ENCODE measurements around the gene ARL6IP4. TPM values are rescaled to one million over a fixed set of nuclear protein-coding genes. Genes with fewer than 3 reads are reported as not detected.

Gene ARL6IP4
- total RNA-seq, 1 experiment from 2014 or later: 132 TPM

DNA sequence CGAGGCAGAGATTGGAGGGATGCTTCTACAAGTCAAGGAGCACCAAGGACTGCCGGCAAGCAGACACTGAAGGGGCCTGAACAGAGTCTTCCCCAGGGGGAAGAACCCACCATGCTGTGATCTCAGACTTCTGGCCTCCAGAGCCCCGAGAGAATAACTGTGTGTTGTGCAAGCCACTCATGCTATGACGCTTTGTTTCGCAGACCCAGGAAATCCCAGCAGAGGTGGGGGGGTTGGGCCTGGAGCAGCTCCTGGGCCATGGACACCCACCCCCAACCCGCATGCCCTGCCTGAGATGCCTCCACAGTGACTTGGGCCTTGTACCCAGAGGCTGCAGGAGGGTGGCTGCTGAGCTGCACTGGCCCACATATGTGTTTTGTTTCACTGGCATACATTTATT lies 31.2 kb downstream of the ARL6IP4 start:
- WGBS (ENCODE audit: extremely low coverage, insufficient read length, low lambda C conversion rate): no CpG with 5 or more reads among the region's 6 CpGs
- H3K27ac Mint-ChIP-seq: no peak overlapping the region

More for the DNA sequence above, 31.2 kb downstream of the ARL6IP4 start:
- no peak overlapping the region for H3K4me3 Mint-ChIP-seq
- H3K79me1 ChIP-seq (ENCODE audit: insufficient read depth, low read depth, low read length, poor library complexity, severe bottlenecking): no peaks in the 10 kb centered on the region
- no peaks in the 10 kb centered on the region; a peak in 1 of 7 replicates for H3K36me3 Mint-ChIP-seq (ENCODE audit: insufficient read depth in 1 of 3, low read depth in 3 of 3)
- H3K9me3 Mint-ChIP-seq: no peaks in the 10 kb centered on the region
- H2BK15ac ChIP-seq (ENCODE audit: low read depth, low read length): no peak overlapping the region
- no peak overlapping the region for H2BK5ac ChIP-seq (ENCODE audit: insufficient read length, low read length)
- no peak overlapping the region for H3K23ac ChIP-seq (ENCODE audit: insufficient read length, low read depth, low read length)
- H4K8ac ChIP-seq (replicated peaks; ENCODE audit: insufficient read length, low read depth, low read length): no peak overlapping the region
- H3K18ac ChIP-seq (ENCODE audit: insufficient read length, low read depth, low read length): no peak overlapping the region
- H3K27ac ChIP-seq (ENCODE audit: insufficient read length, low read depth, low read length): no peak overlapping the region
- H2BK120ac ChIP-seq (ENCODE audit: low read depth, low read length, poor library complexity, severe bottlenecking): no peak overlapping the region
- H3K4ac ChIP-seq (ENCODE audit: low read depth, low read length): no peak overlapping the region
- no peaks in the 10 kb centered on the region for H3K27me3 ChIP-seq (ENCODE audit: insufficient read depth, low read length)
- H3K23me2 ChIP-seq (ENCODE audit: insufficient read length, low read depth, low read length, poor library complexity, severe bottlenecking): no peaks in the 10 kb centered on the region
- no peak overlapping the region for H3K9ac ChIP-seq (ENCODE audit: extremely low read depth, insufficient read length, low read length)
- no peak overlapping the region for H2BK12ac ChIP-seq (ENCODE audit: insufficient read length, low read depth, low read length)
- 0 out of 4 replicates have a peak, but pooled peaks cover 0 to 3% of the 10 kb centered on the region in 2 experiments for H3K4me1 Mint-ChIP-seq
- no peak overlapping the region for H3K14ac ChIP-seq (ENCODE audit: insufficient read depth, low read length)
- H3K27me3 Mint-ChIP-seq (ENCODE audit: low read depth): peaks cover 2% of the 10 kb centered on the region
- no peaks in the 10 kb centered on the region for H3K4me1 ChIP-seq (ENCODE audit: insufficient read depth, low read length)
- no peak overlapping the region for H4K5ac ChIP-seq (ENCODE audit: insufficient read length, low read depth, low read length)
- H4K91ac ChIP-seq (ENCODE audit: insufficient read length, low read depth, low read length): no peak overlapping the region
- H3T11ph ChIP-seq (ENCODE audit: low read length): no peak overlapping the region
- TF ChIP-seq, protein P1, sequence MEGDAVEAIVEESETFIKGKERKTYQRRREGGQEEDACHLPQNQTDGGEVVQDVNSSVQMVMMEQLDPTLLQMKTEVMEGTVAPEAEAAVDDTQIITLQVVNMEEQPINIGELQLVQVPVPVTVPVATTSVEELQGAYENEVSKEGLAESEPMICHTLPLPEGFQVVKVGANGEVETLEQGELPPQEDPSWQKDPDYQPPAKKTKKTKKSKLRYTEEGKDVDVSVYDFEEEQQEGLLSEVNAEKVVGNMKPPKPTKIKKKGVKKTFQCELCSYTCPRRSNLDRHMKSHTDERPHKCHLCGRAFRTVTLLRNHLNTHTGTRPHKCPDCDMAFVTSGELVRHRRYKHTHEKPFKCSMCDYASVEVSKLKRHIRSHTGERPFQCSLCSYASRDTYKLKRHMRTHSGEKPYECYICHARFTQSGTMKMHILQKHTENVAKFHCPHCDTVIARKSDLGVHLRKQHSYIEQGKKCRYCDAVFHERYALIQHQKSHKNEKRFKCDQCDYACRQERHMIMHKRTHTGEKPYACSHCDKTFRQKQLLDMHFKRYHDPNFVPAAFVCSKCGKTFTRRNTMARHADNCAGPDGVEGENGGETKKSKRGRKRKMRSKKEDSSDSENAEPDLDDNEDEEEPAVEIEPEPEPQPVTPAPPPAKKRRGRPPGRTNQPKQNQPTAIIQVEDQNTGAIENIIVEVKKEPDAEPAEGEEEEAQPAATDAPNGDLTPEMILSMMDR (conservative IDR thresholded peaks at IDR 0.05): no peak
- H3K56ac ChIP-seq (ENCODE audit: insufficient read length, low read depth, low read length): no peak overlapping the region
- H2AK5ac ChIP-seq (ENCODE audit: insufficient read length, low read length): no peak overlapping the region
- no peak for DNase-seq
- no peak overlapping the region for H2BK20ac ChIP-seq (ENCODE audit: low read depth, low read length, poor library complexity, severe bottlenecking)
- H2AFZ ChIP-seq (ENCODE audit: low read length): no peak overlapping the region
- no peak overlapping the region for H3K4me2 ChIP-seq (ENCODE audit: insufficient read depth, insufficient read length, low read length)
- H3K9me3 ChIP-seq (ENCODE audit: control insufficient read depth, low read depth, low read length): no peaks in the 10 kb centered on the region
- H4K20me1 ChIP-seq (ENCODE audit: control insufficient read depth, insufficient read depth, insufficient read length): no peaks in the 10 kb centered on the region
- no peaks in the 10 kb centered on the region for H3K79me2 ChIP-seq (ENCODE audit: insufficient read depth, low read length)
